GM19193 (cell line): ENCODE results near the gene DISC1.

Experiments used
- POLR2A ChIP-seq: IDR thresholded peaks from 4 replicates; pipeline ENCODE4 v1.6.1; 2011; ENCODE audit not compliant: insufficient read depth, insufficient read length; ENCODE audit errors: extremely low read depth

Gene DISC1

GRCh38 chr1:231601824-231602672 lies 24.5 kb upstream of the DISC1 start:
- no peak for TF ChIP-seq POLR2A

- TF ChIP-seq POLR2A: no peak
Observed at GRCh38 chr1:231602673-231602984, 24.0 kb upstream of the DISC1 start.

GRCh38 chr1:231603598-231604275 lies 22.9 kb upstream of the DISC1 start:
- no peak for TF ChIP-seq POLR2A

- TF ChIP-seq POLR2A: no peak
Observed at GRCh38 chr1:231604276-231604621, 22.3 kb upstream of the DISC1 start.

- no peak for TF ChIP-seq POLR2A
Observed at GRCh38 chr1:231605149-231606100, 21.2 kb upstream of the DISC1 start.

- no peak for TF ChIP-seq POLR2A
Observed at GRCh38 chr1:231606712-231607111, 19.9 kb upstream of the DISC1 start.

GRCh38 chr1:231610388-231610787 lies 16.2 kb upstream of the DISC1 start:
- no peak for TF ChIP-seq POLR2A

GRCh38 chr1:231611111-231611510 lies 15.5 kb upstream of the DISC1 start:
- no peak for TF ChIP-seq POLR2A

- TF ChIP-seq POLR2A: no peak
Observed at GRCh38 chr1:231611851-231612250, 14.7 kb upstream of the DISC1 start.

GRCh38 chr1:231612393-231613089 lies 14.0 kb upstream of the DISC1 start:
- TF ChIP-seq POLR2A: no peak

- no peak for TF ChIP-seq POLR2A
Observed at GRCh38 chr1:231613419-231614349, 12.9 kb upstream of the DISC1 start.

GRCh38 chr1:231616667-231617066 lies 9.9 kb upstream of the DISC1 start:
- no peak for TF ChIP-seq POLR2A

- TF ChIP-seq POLR2A: no peak
Observed at GRCh38 chr1:231618609-231619256, 7.9 kb upstream of the DISC1 start.
